Fibroblast of lung (primary cell): ENCODE measurements around the gene WDR64. TPM values are rescaled to one million over a fixed set of nuclear protein-coding genes. Genes with fewer than 3 reads are reported as not detected.

Source experiments
- DNase-seq, 2 donors: peaks; one replicate each; pipeline versions ENCODE4 v3.0.0 to v3.0.0-alpha.2; 2010; ENCODE audit warnings: low read depth in 2 of 2
- H2AFZ ChIP-seq: 2 replicates; pipeline ENCODE4 v1.5.1; 2012; ENCODE audit warnings: low read length, control low read depth, inconsistent platforms
- H3K27ac ChIP-seq: 2 replicates; pipeline ENCODE4 v1.5.1; 2011; ENCODE audit warnings: low read length, control low read depth; ENCODE audit not compliant: insufficient read depth
- H3K27me3 ChIP-seq: 2 replicates; pipeline ENCODE4 v1.5.1; 2011; ENCODE audit warnings: mild to moderate bottlenecking, low read length; ENCODE audit not compliant: control insufficient read depth, insufficient read depth
- H3K36me3 ChIP-seq: 2 replicates; pipeline ENCODE4 v1.5.1; 2011; ENCODE audit warnings: low read length; ENCODE audit not compliant: control insufficient read depth, insufficient read depth
- H3K4me1 ChIP-seq: 2 replicates; pipeline ENCODE4 v1.5.1; 2011; ENCODE audit warnings: low read length; ENCODE audit not compliant: control insufficient read depth, insufficient read depth; ENCODE audit errors: extremely low read depth
- H3K4me2 ChIP-seq: 2 replicates; pipeline ENCODE4 v1.5.1; 2011; ENCODE audit warnings: low read length, control low read depth; ENCODE audit not compliant: insufficient read depth; ENCODE audit errors: extremely low read depth
- H3K4me3 ChIP-seq, 4 experiments: fragments of 200-600 bp in 1 of 4; sonication (generic) in 1 of 4; replicated peaks in 1 of 4; 2 replicates each; pipeline ENCODE4 v1.5.1; 2011 to 2016; ENCODE audit warnings: low read length in 4 of 4, low read depth in 3 of 4, mild to moderate bottlenecking in 3 of 4, control low read depth in 2 of 4, inconsistent platforms in 1 of 4, mixed read lengths in 1 of 4; ENCODE audit not compliant: insufficient read depth in 1 of 4; ENCODE audit errors: control extremely low read depth in 1 of 4
- H3K79me2 ChIP-seq: 2 replicates; pipeline ENCODE4 v1.5.1; 2012; ENCODE audit warnings: mild to moderate bottlenecking, low read length, inconsistent platforms; ENCODE audit not compliant: control insufficient read depth, insufficient read depth
- H3K9ac ChIP-seq: 2 replicates; pipeline ENCODE4 v1.5.1; 2011; ENCODE audit warnings: mild to moderate bottlenecking, low read length, control low read depth; ENCODE audit not compliant: insufficient read depth
- H3K9me3 ChIP-seq: 2 replicates; pipeline ENCODE4 v1.5.1; 2012; ENCODE audit warnings: low read depth, low read length; ENCODE audit not compliant: control insufficient read depth, insufficient read depth
- H4K20me1 ChIP-seq: 2 replicates; pipeline ENCODE4 v1.5.1; 2011; ENCODE audit warnings: low read length; ENCODE audit not compliant: control insufficient read depth, insufficient read depth; ENCODE audit errors: extremely low read depth
- CTCF ChIP-seq, 2 donors: IDR thresholded peaks in 1 of 2; conservative IDR thresholded peaks in 1 of 2; 1 replicate in 1 of 2; 2 replicates in 1 of 2; pipeline ENCODE4 v1.5.1; 2011 to 2012; ENCODE audit warnings: low read length in 2 of 2, control low read depth in 1 of 2, inconsistent platforms in 1 of 2, low read depth in 1 of 2, mild to moderate bottlenecking in 1 of 2
- EZH2 ChIP-seq: IDR thresholded peaks from 2 replicates; pipeline ENCODE4 v1.5.1; 2012; ENCODE audit warnings: low read length, control low read depth, mild to moderate bottlenecking; ENCODE audit errors: missing control alignments
- polyA plus RNA-seq, 2 donors: library from polyadenylated mRNA; depleted of rRNA in 1 of 2; stranded (reverse) in 1 of 2; unstranded in 1 of 2; fragments of >200 nt; gene quantifications; 2 replicates each; pipeline ENCODE4 v1.2.1, GENCODE V29; 2011 to 2012; ENCODE audit warnings: missing spikeins in 1 of 2
- total RNA-seq: library from RNA; depleted of rRNA; stranded (reverse); fragments of >200 nt; gene quantifications from 2 replicates; pipeline ENCODE4 v1.2.1, GENCODE V29; 2014

Gene WDR64
- total and polyA plus RNA-seq, 2 donors (not counting 1 experiment from before 2014, with no cell fraction given), result not detected

GRCh38 chr1:241697640-241698018 lies 45.5 kb downstream of the WDR64 start:
- Histone ChIP-seq H3K36me3 (no peaks in the 10 kb centered on the region), H3K9ac (no peak overlapping the region), H3K4me2 (no peak overlapping the region), H3K27me3 (no peaks in the 10 kb centered on the region), H3K4me1 (no peaks in the 10 kb centered on the region), H3K27ac (no peak overlapping the region), H3K9me3 (no peaks in the 10 kb centered on the region), H2AFZ (no peak overlapping the region), H3K79me2 (no peaks in the 10 kb centered on the region), H3K4me3 (no peak overlapping the region), H4K20me1 (no peaks in the 10 kb centered on the region)
- TF ChIP-seq EZH2 (no peak), CTCF (conservative IDR thresholded peaks at IDR 0.05 in 1 of 2, IDR thresholded peaks at IDR 0.05 in 1 of 2; ENCODE audit: low read depth in 1 of 2, low read length in 2 of 2) (no peak)
- no peak for DNase-seq

- no peak for DNase-seq
- Histone ChIP-seq H3K79me2 (no peaks in the 10 kb centered on the region), H4K20me1 (no peaks in the 10 kb centered on the region), H3K9me3 (no peaks in the 10 kb centered on the region), H3K27me3 (no peaks in the 10 kb centered on the region), H2AFZ (no peak overlapping the region), H3K4me2 (no peak overlapping the region), H3K4me3 (no peak overlapping the region), H3K36me3 (no peaks in the 10 kb centered on the region), H3K9ac (no peak overlapping the region), H3K27ac (no peak overlapping the region), H3K4me1 (no peaks in the 10 kb centered on the region)
- TF ChIP-seq EZH2 (no peak), CTCF (conservative IDR thresholded peaks at IDR 0.05 in 1 of 2, IDR thresholded peaks at IDR 0.05 in 1 of 2; ENCODE audit: low read depth in 1 of 2, low read length in 2 of 2) (no peak)
These were observed 46.1 kb downstream of the WDR64 start for GRCh38 chr1:241698177-241698576.

GRCh38 chr1:241701483-241702295 lies 49.6 kb downstream of the WDR64 start:
- Histone ChIP-seq H3K4me2 (no peak overlapping the region), H2AFZ (no peak overlapping the region), H3K4me3 (no peak overlapping the region), H3K27me3 (no peaks in the 10 kb centered on the region), H3K4me1 (no peaks in the 10 kb centered on the region), H3K9me3 (no peaks in the 10 kb centered on the region), H3K9ac (no peak overlapping the region), H4K20me1 (no peaks in the 10 kb centered on the region), H3K36me3 (no peaks in the 10 kb centered on the region), H3K27ac (no peak overlapping the region), H3K79me2 (no peaks in the 10 kb centered on the region)
- no peak for DNase-seq
- TF ChIP-seq EZH2 (no peak), CTCF (conservative IDR thresholded peaks at IDR 0.05 in 1 of 2, IDR thresholded peaks at IDR 0.05 in 1 of 2; ENCODE audit: low read depth in 1 of 2, low read length in 2 of 2) (no peak)
